DMS 273 (cell line): ENCODE data around the gene TJP1.
"Not testable (repeated sequence)": the region's sequence is repeated elsewhere in the genome, so short reads cannot be mapped to it uniquely, and the experiment has no call there.

ENCODE experiments used
- DNase-seq: peaks from one replicate; lab custom pipeline; 2025; ENCODE audit not compliant: unreplicated experiment; lab: John Stamatoyannopoulos, UW

Gene TJP1

GRCh38 chr15:29708519-29708918, 113.7 kb downstream of the TJP1 start:
- no peak for DNase-seq

- no peak for DNase-seq
Measured at GRCh38 chr15:29704950-29705597, 117.2 kb downstream of the TJP1 start.

- no peak for DNase-seq
Measured at GRCh38 chr15:29701151-29701550, 121.1 kb downstream of the TJP1 start.

- DNase-seq: no peak
Measured at GRCh38 chr15:29700296-29700695, 122.0 kb downstream of the TJP1 start.

DNA sequence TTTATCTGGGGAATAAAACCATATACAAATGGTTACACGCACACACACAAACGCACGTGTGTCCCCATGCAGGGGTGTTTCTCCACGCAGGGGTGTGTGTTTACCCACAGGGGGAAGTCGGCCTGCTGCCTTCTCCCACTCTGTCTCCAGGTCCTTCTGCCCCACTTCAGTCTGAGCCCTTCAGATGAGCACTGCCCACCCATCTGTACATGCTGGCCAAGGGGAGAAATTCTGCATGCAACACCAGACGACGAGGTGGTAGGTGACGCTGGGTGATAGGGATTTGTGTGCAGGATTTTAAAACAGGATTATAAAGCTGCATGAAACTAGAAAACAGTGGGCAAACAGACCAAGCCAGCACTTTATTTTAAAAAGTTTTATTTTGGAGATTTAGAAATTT, 122.5 kb downstream of the TJP1 start:
- no peak for DNase-seq

GRCh38 chr15:29698030-29698701, 124.1 kb downstream of the TJP1 start:
- peak; percentile 18 for DNase-seq

DNA sequence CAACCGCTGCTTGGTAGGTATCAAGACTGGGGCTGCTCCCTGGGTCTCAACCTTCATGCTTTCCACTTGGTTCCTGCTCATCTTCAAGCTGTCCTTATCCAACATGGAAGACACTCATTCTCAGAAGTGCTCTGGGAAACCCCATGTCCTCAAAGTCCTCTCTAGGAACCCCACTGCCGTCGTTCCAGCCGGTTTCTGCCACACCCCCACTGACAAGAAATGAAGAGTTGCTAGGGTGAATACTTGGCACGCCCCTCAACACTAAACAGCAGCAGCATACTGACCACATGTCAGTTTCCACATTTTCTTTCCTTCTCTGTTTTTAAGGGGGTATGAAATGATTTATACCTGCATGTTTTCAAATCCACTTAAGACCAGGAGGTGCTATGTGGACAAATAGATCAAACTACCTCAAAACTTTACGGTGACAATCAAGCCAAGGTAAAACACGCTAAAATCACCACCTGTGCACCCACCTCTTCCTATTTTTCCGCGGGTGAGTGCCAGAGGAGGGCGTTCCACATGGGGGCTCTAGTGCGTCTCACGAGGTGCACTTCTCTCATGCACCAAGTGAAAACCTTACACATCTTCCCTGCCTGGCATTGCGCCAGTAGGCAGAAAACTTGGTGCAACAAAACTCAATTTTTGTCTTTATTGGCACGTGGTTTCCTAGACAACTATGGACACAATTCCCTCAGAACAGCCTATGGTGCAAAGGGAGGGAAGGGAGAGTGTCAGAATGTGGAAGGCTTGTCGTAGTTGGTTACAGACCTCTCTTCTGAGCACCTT, 125.1 kb downstream of the TJP1 start:
- no peak for DNase-seq

GRCh38 chr15:29696506-29696905, 125.8 kb downstream of the TJP1 start:
- not testable (repeated sequence) for DNase-seq

DNA sequence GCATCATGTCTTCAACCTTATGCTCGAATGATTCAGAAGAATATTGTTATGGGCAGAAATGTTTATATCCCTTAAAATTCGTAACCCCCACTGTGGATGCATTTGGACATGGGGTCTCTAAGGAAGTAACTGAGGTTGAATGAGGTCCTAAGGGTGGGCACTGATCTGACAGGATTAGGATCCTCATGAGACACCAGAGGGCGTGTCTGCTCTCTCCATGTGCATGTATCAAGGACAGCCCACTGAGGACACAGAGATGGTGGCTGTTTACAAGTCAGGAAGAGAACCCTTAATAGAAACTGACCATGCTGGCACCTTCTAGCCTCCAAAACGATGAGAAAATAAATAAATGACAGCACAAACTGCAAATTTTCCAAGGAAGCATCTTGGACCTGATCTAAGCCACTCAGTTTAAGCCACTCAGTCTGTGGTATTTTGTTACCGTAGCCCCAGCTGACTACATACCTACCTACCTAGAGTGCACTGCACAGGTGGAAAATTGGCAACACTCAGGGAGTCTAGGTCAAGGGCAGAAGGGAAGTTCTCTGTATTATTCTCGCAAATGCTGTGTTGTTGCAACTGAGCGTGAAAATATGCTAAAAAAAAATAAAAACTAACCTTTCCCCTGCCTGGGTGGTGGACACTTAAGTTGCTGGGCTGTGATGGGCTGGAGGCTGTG, 126.6 kb downstream of the TJP1 start:
- DNase-seq: peak; percentile 17

- no peak for DNase-seq
Measured at GRCh38 chr15:29693225-29693624, 129.0 kb downstream of the TJP1 start.

- DNase-seq: no peak
Measured at GRCh38 chr15:29692527-29692926, 129.7 kb downstream of the TJP1 start.

DNA sequence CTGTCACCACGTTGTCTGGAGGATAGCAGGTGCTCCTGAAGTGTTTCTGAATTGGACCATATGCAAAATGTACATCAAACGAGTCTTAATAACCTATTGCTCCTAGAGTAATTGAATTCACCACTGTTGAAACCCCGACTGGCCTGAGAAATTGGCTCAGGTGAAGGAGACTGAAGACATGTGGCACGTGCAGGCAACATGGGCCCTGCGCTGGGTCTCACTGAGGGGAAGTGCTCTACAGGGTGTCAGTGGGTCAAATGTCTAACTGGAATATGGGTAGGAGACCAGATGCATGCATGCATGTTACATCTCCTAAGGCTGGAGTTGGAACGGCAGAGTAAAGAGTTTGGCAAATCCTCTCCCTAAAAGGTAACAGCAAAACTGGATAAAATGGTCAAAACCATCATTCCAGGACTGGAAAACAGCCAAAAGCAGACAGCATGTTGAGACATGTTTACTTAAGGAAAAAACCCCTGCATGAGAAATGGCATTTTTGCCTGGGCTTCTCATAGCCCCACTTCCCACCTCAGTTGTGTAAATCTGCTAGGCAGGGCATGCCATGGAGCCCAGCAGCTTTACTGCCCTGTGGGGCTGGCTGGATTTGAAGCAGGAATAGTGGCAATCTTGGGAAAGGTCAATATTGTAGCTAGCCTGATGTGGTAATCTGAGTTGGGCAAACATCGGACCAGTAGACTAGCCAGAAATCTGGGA, 131.3 kb downstream of the TJP1 start:
- no peak for DNase-seq

DNA sequence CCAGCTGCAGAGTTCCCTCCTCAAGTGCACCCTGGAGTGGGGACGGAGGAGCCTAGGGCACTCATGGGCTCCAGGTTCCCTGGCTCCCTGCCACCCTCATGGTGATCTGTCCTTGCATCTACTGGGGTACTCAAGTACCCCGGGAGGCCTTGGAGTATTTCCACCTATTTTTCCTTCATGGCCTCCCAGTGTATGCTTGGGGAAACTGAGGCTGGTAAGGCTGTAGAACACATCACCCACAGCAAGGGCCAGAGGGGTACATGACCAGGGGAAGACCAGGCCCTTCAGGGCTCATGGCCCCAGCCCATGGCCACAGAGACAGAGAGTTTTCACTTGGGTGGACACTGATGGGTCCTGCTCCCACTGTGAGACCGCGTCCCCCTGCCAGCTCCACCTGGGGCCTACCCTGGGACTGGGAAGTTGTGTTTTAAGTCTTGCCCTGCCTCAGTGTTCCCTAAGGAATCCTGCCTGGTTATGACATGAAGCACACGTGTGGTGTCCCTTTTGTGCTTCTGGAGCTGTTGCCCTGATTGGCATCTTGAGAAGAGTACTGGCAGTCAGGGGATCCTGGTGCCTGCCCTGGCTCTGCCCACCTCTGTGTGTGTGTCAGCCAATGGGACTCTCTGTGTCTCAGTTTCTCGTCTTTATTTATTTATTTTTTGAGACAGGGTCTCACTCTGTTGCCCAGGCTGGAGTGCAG, 132.8 kb downstream of the TJP1 start:
- no peak for DNase-seq

GRCh38 chr15:29688506-29689286, 133.6 kb downstream of the TJP1 start:
- DNase-seq: no peak

GRCh38 chr15:29687939-29688505, 134.2 kb downstream of the TJP1 start:
- no peak for DNase-seq

- DNase-seq: no peak
Measured at GRCh38 chr15:29687204-29687815, 135.0 kb downstream of the TJP1 start.

GRCh38 chr15:29686445-29687203, 135.6 kb downstream of the TJP1 start:
- no peak for DNase-seq

DNA sequence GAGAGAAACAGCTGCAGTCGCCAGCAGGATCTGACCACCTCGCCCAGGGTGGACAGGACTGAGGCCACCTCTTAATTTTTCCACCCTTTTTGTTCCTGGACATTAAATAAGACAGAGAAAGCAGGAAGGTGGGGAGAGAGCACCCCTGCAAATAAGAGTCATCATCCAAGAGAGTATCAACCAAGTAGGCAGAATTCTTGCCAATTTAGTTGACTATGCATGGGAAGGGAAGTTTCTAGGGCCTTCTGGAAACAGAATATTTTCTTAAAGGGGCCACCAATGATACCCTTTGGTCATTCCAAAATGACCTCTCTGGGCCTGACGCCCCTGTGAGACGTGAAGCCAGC, 136.2 kb downstream of the TJP1 start:
- DNase-seq: no peak
